Mammary epithelial cell (primary cell): ENCODE measurements around the gene SIDT1.
A peak's percentile ranks its signal among the peaks of the same experiment; 100 is the strongest.

Source experiments
- EZH2 ChIP-seq: IDR thresholded peaks from 2 replicates; pipeline ENCODE4 v1.6.1; 2012; ENCODE audit warnings: low read length, inconsistent platforms, borderline replicate concordance
- TF ChIP-seq, protein P1 (sequence below), 2 donors: IDR thresholded peaks in 1 of 2; conservative IDR thresholded peaks in 1 of 2; 2 replicates each; pipeline ENCODE4 v1.5.1; 2011 to 2012; ENCODE audit warnings: inconsistent platforms in 2 of 2, low read length in 2 of 2, mild to moderate bottlenecking in 2 of 2, control low read depth in 1 of 2, low read depth in 1 of 2; ENCODE audit not compliant: insufficient read depth in 1 of 2; ENCODE audit errors: extremely low read depth in 1 of 2

DNA sequence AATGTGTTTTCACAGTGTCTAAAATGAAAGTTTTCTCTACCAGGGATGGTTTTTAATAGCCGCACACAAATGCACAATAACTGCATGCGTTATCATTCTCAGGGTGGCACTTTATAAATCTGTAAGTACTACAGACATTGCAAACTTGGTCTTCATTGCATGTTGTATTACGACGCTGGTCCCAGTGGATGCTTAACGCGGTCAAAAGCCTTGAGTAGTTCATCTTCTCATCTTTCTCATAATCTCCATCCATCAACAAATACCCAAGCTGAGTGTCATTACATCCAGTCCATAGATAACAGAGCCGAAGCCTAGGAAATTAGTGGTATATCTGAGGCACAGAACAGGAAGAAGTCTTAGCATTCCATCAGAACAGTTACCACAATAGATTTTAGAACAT, 91.5 kb downstream of the SIDT1 start:
- TF ChIP-seq, protein P1, sequence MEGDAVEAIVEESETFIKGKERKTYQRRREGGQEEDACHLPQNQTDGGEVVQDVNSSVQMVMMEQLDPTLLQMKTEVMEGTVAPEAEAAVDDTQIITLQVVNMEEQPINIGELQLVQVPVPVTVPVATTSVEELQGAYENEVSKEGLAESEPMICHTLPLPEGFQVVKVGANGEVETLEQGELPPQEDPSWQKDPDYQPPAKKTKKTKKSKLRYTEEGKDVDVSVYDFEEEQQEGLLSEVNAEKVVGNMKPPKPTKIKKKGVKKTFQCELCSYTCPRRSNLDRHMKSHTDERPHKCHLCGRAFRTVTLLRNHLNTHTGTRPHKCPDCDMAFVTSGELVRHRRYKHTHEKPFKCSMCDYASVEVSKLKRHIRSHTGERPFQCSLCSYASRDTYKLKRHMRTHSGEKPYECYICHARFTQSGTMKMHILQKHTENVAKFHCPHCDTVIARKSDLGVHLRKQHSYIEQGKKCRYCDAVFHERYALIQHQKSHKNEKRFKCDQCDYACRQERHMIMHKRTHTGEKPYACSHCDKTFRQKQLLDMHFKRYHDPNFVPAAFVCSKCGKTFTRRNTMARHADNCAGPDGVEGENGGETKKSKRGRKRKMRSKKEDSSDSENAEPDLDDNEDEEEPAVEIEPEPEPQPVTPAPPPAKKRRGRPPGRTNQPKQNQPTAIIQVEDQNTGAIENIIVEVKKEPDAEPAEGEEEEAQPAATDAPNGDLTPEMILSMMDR (conservative IDR thresholded peaks at IDR 0.05 in 1 of 2, IDR thresholded peaks at IDR 0.05 in 1 of 2; ENCODE audit: extremely low read depth in 1 of 2, insufficient read depth in 1 of 2, low read depth in 1 of 2, low read length in 2 of 2) = no peak
- TF ChIP-seq EZH2 = peak; percentile 43
